MM.1S (cell line): ENCODE measurements around the gene INPP5F.

Source experiments
- EZH2 ChIP-seq: fragments of 300-600 bp; sonication (generic); optimal IDR thresholded peaks from 2 replicates; pipeline ENCODE3; 2017; ENCODE audit warnings: low read depth, mild to moderate bottlenecking, antibody characterized with exemption, low read length, mixed read lengths
- EZH2phosphoT487 ChIP-seq: fragments of 300-600 bp; sonication (generic); IDR thresholded peaks from 2 replicates; pipeline ENCODE4 v1.6.1; 2018; ENCODE audit warnings: antibody characterized with exemption, low read length
- TF ChIP-seq, protein P1 (sequence below): fragments of 300-600 bp; sonication (generic); IDR thresholded peaks from 2 replicates; pipeline ENCODE4 v1.5.1; 2016; ENCODE audit warnings: antibody characterized with exemption, low read length, mixed read lengths

DNA sequence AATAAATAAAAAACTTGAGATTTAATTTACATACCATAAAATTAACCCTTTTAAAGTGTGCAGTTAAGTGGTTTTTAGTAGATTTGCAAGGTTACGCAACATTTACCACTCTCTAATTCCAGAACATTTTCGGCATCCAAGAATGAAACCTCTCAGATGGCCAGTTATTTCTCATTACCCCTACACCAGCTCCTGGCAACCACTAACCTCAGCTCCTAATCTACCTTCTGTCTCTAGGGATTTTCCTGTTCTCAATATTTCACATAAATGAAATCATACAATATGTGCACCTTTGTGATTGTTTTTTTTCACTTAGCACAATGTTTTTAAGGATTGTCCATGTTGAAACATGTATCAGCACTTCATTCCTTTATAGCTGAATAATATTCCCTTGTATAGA lies 45.1 kb downstream of the INPP5F start:
- TF ChIP-seq, protein P1, sequence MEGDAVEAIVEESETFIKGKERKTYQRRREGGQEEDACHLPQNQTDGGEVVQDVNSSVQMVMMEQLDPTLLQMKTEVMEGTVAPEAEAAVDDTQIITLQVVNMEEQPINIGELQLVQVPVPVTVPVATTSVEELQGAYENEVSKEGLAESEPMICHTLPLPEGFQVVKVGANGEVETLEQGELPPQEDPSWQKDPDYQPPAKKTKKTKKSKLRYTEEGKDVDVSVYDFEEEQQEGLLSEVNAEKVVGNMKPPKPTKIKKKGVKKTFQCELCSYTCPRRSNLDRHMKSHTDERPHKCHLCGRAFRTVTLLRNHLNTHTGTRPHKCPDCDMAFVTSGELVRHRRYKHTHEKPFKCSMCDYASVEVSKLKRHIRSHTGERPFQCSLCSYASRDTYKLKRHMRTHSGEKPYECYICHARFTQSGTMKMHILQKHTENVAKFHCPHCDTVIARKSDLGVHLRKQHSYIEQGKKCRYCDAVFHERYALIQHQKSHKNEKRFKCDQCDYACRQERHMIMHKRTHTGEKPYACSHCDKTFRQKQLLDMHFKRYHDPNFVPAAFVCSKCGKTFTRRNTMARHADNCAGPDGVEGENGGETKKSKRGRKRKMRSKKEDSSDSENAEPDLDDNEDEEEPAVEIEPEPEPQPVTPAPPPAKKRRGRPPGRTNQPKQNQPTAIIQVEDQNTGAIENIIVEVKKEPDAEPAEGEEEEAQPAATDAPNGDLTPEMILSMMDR = no peak
- no peak for TF ChIP-seq EZH2
- no peak for TF ChIP-seq EZH2phosphoT487
